Measurements from ENCODE around the gene CCR3. TPM values are rescaled to one million over a fixed set of nuclear protein-coding genes. Genes with fewer than 3 reads are reported as not detected.

The CCR3 gene
- total RNA-seq, 1 donor from 2014 or later = not detected

- Mint-ChIP-seq H3K9me3 (peaks cover 25% of the 10 kb centered on the region), H3K4me3 (no peak overlapping the region), H3K27me3 (ENCODE audit: low read depth) (peaks cover 11% of the 10 kb centered on the region), H3K4me1 (no peaks in the 10 kb centered on the region), H3K27ac (no peak overlapping the region), H3K36me3 (no peaks in the 10 kb centered on the region)
- TF ChIP-seq CTCF (IDR thresholded peaks at IDR 0.05; ENCODE audit: unreplicated experiment) = no peak
- DNase-seq (ENCODE audit: low spot score in 2 of 2, unreplicated experiment in 2 of 2) = no peak
Observed at GRCh38 chr3:46316206-46316605, 73.9 kb downstream of the CCR3 start.

Other genes starting within 250 kb of the CCR3 start
- gene FYCO1, start 246.6 kb upstream of the CCR3 start, total RNA-seq = 23.1 to 24.3 TPM (median 24.1 TPM) in 3 replicates
- gene XCR1, start 215.0 kb upstream of the CCR3 start, total RNA-seq = not detected in 3 replicates
- not detected in 3 replicates for gene CCR1, start 34.1 kb upstream of the CCR3 start, total RNA-seq
- not detected in 3 replicates for gene CCR2, start 111.7 kb downstream of the CCR3 start, total RNA-seq
- not detected in 3 replicates for gene CCR5, start 128.5 kb downstream of the CCR3 start, total RNA-seq
- gene CCRL2, start 164.8 kb downstream of the CCR3 start, total RNA-seq = not detected in 3 replicates
- not detected in 3 replicates for gene LTF, start 222.4 kb downstream of the CCR3 start, total RNA-seq